Muscle layer of duodenum (tissue), 2 donors: ENCODE results near the gene CCDC127.

Experiments
- H3K27ac ChIP-seq: one replicate; pipeline ENCODE4 v1.7.0; 2013; ENCODE audit warnings: mild to moderate bottlenecking, low read length
- H3K27me3 ChIP-seq: one replicate; pipeline ENCODE4 v1.7.0; 2013; ENCODE audit warnings: low read depth, mild to moderate bottlenecking, control low read depth, low read length
- H3K36me3 ChIP-seq, 2 donors: one replicate each; pipeline ENCODE4 v1.7.0; 2013; ENCODE audit warnings: low read length in 2 of 2, control low read depth in 1 of 2, mild to moderate bottlenecking in 1 of 2; ENCODE audit not compliant: insufficient read depth in 2 of 2, control insufficient read depth in 1 of 2
- H3K4me1 ChIP-seq, 2 donors: one replicate each; pipeline ENCODE4 v1.7.0; 2013; ENCODE audit warnings: low read length in 2 of 2, mild to moderate bottlenecking in 2 of 2, control low read depth in 1 of 2, moderate library complexity in 1 of 2; ENCODE audit not compliant: insufficient read depth in 2 of 2, control insufficient read depth in 1 of 2
- H3K4me3 ChIP-seq, 2 donors: one replicate each; pipeline ENCODE4 v1.7.0; 2013; ENCODE audit warnings: low read length in 2 of 2, low read depth in 1 of 2, mild to moderate bottlenecking in 1 of 2
- H3K9me3 ChIP-seq, 2 donors: one replicate each; pipeline ENCODE4 v1.7.0; 2013; ENCODE audit warnings: low read length in 2 of 2, control low read depth in 1 of 2, mild to moderate bottlenecking in 1 of 2; ENCODE audit not compliant: control insufficient read depth in 1 of 2
- donor health status: healthy.

The CCDC127 gene

DNA sequence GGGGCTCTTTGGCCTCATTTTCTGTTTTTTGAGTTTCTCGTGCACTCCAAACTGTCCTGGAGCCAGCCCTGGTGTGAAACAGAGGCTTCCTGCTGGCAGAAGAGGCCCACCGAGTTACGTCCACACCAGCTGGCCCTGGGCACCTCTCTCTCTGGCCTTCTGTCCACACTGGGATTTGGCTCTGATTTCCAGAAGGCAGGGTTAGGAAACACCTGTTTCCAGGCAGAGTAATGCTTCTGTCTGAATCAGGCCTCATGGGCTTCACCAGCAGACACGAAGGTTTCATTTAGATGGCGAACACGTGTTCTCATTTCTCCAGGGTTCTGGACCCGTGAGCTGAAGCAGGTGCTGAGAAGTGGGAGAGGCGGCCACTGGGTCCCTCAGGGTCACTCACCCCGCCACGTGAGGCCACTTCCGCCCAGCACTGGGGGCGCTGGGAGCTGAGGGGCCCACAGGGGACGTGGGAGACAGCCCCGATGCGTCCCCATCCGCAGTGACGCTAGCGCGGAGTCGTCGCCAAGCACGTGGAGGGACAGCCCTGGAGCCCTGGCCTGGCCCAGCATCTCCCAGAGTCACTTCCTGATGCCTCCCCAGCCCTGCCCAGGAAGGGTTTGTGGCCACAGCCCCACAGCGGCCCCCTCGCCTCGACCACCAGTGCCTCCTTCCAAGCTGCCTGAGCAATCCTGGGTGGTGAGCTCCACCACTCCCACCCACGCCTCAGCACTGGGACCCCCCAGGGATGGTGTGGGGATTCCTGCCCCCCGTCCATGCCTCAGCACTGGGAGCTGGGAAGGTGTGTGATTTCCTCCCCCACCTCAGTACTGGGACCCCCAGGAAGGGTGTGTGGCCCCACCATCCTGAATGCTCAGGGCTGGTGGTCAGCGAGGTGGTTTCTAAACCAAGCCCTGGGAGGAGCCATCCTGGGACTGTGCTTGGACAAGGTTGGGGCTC, 31.6 kb downstream of the CCDC127 start:
- H3K27me3 ChIP-seq = no peaks in the 10 kb centered on the region

DNA sequence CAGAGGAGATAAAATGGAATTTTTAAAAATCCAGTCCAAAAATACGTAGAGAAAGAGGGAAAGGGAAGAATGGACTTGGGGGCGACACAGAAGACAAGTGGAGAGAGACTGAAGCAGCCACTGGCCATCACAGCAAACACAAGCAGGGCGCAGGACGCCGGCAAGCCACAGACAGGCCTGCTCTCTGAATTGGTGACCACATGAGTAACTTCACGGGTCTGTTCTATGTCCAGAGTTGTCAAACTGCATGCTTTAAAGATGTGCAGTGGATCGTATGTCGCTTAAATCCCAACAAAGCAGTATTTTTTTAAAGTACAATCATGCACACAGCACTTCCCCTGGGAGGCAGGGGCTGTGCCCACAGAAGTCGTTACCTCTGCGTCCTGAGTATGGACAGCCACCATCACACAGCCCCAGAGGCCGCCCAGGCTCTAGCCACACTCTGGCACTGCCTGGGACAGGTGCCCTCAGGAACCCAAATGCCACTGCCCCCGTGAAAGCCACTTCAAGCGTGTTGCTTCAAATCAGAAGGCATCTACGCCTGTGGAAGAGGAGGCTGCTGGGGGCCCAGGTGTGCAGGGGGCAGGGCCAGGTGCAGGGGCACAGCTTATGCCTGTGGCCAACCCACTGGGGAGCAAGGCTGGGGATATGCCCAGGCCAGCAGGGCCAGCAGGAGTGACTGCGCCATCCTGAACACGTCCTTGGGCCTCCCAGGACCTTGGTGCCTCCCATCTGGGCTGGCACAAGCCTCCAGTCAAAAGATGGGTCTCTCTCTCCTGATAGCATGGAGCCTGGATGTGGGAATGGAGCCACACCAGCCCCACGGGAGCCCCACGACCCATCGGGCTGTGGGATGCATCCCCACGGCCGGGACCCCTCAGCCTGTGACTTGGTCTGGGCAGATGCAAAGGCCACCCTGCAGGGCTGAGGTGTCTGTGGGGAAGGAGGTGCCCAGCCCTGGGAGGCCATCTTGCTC, 32.6 kb downstream of the CCDC127 start:
- Histone ChIP-seq H3K27me3 (no peaks in the 10 kb centered on the region), H3K4me1 (peaks cover 0 to 11% of the 10 kb centered on the region in 2 donors)

More for the DNA sequence above, 31.6 kb downstream of the CCDC127 start:
- H3K4me1 ChIP-seq = peaks cover 0 to 12% of the 10 kb centered on the region in 2 donors
- H3K4me3 ChIP-seq = no peak overlapping the region
- no peaks in the 10 kb centered on the region for H3K9me3 ChIP-seq
- H3K27ac ChIP-seq = no peak overlapping the region
- no peaks in the 10 kb centered on the region for H3K36me3 ChIP-seq

GRCh38 chr5:184471-184870, 33.5 kb downstream of the CCDC127 start:
- Histone ChIP-seq H3K36me3 (no peaks in the 10 kb centered on the region), H3K4me1 (peaks cover 0 to 11% of the 10 kb centered on the region in 2 donors), H3K27ac (no peak overlapping the region), H3K27me3 (no peaks in the 10 kb centered on the region), H3K9me3 (no peaks in the 10 kb centered on the region), H3K4me3 (no peak overlapping the region)

More for the DNA sequence above, 32.6 kb downstream of the CCDC127 start:
- no peak overlapping the region for H3K4me3 ChIP-seq
- H3K9me3 ChIP-seq = no peaks in the 10 kb centered on the region
- H3K36me3 ChIP-seq = no peaks in the 10 kb centered on the region
- no peak overlapping the region for H3K27ac ChIP-seq

DNA sequence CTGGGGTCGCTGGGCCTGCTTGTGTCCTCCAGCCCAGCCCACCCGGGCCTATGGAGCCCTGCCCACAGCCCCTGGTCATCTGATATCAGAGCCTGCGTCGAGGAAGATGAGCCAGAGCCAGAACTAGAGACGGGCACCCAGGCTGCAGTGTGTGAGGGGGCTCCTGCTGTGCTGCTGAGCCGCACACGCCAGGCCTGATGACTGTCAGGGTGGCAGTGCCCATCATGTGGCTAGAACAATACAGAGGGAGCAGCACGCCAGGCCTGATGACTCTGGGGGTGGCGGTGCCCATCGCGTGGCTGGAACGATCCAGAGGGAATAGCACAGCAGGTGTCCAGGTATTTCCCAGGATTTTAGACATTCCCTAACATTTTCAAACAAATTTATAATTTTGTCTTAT, 35.8 kb downstream of the CCDC127 start:
- H3K27me3 ChIP-seq = no peaks in the 10 kb centered on the region
- H3K36me3 ChIP-seq = no peaks in the 10 kb centered on the region
- no peak overlapping the region for H3K4me3 ChIP-seq
- H3K4me1 ChIP-seq = peaks cover 0 to 5% of the 10 kb centered on the region in 2 donors
- H3K9me3 ChIP-seq = no peaks in the 10 kb centered on the region
- no peak overlapping the region for H3K27ac ChIP-seq

- H3K27ac ChIP-seq = no peak overlapping the region
Measured at GRCh38 chr5:181566-181965, 36.4 kb downstream of the CCDC127 start.

DNA sequence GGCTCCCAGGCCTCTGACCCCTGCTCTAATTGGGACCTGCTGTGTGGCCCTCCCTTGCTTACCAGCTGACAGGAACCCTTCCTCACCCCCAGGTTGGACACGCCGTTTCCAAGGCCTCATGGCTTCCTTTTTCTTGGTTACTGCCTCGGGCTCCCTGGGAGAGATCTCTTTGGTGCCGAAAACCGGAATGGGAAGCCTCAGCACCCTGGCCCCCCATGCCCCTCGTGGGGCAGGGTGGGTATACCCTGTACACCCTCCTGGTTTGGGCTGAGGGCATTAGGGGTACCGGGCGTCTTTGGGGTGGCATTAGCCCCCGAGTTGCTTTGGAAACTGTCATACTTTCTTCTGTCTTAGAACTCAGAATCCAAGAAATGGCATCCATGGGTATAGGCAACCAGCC, 36.8 kb downstream of the CCDC127 start:
- Histone ChIP-seq H3K4me3 (no peak overlapping the region), H3K9me3 (no peaks in the 10 kb centered on the region), H3K27ac (no peak overlapping the region), H3K36me3 (no peaks in the 10 kb centered on the region), H3K27me3 (no peaks in the 10 kb centered on the region), H3K4me1 (peaks cover 0 to 5% of the 10 kb centered on the region in 2 donors)

More at GRCh38 chr5:181566-181965, 36.4 kb downstream of the CCDC127 start:
- H3K4me3 ChIP-seq = no peak overlapping the region
- H3K27me3 ChIP-seq = no peaks in the 10 kb centered on the region
- H3K9me3 ChIP-seq = no peaks in the 10 kb centered on the region
- peaks cover 0 to 5% of the 10 kb centered on the region in 2 donors for H3K4me1 ChIP-seq
- no peaks in the 10 kb centered on the region for H3K36me3 ChIP-seq

- Histone ChIP-seq H3K4me3 (no peak overlapping the region), H3K9me3 (no peaks in the 10 kb centered on the region), H3K27ac (no peak overlapping the region), H3K4me1 (peaks cover 0 to 5% of the 10 kb centered on the region in 2 donors), H3K36me3 (no peaks in the 10 kb centered on the region), H3K27me3 (no peaks in the 10 kb centered on the region)
Measured at GRCh38 chr5:180286-180918, 37.6 kb downstream of the CCDC127 start.

DNA sequence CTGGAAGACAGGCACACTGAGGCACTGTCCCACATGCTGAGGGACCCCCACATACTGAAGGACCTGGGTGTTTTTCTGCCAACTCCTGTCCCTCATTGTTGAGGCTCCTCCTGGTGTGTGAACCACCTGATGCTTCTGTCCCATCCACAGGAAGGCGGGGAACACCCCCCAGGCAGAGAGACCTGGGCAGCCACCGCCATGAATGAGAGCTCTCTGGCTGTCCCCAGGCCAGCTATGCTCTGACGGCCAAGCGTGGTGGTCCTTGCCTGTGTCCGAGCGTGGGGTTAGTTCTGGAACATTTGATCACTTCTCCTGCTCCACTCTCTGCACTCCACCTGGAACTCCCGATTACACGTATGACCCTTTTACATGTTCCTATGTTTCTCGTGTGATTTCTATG, 38.6 kb downstream of the CCDC127 start:
- H3K9me3 ChIP-seq = no peaks in the 10 kb centered on the region
- no peaks in the 10 kb centered on the region for H3K36me3 ChIP-seq
- H3K4me1 ChIP-seq = no peaks in the 10 kb centered on the region
- H3K27ac ChIP-seq = no peak overlapping the region
- no peak overlapping the region for H3K4me3 ChIP-seq
- no peaks in the 10 kb centered on the region for H3K27me3 ChIP-seq

DNA sequence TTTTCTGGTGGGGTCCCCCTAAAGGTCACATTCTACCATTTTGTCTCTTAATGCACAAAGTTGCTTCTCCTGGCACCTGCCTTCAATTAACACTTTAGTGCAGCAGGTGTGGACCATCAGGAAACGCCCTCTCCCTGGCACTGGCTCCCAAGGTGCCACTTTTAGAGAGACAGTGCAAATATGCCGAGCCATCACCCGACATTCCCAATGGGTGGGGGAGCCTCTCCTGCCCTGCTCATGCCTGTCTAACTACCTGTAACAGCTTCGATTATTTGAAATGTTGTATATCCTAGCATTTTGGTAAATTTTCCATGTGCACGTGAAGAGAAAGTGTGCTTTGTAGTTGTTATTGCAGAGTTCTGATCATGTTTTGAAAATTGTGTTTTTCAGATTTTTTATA, 39.8 kb downstream of the CCDC127 start:
- Histone ChIP-seq H3K36me3 (no peaks in the 10 kb centered on the region), H3K27ac (no peak overlapping the region), H3K9me3 (no peaks in the 10 kb centered on the region), H3K27me3 (no peaks in the 10 kb centered on the region), H3K4me3 (no peak overlapping the region), H3K4me1 (no peaks in the 10 kb centered on the region)

- Histone ChIP-seq H3K4me3 (no peak overlapping the region), H3K4me1 (no peaks in the 10 kb centered on the region), H3K27me3 (no peaks in the 10 kb centered on the region), H3K9me3 (no peaks in the 10 kb centered on the region), H3K36me3 (no peaks in the 10 kb centered on the region), H3K27ac (no peak overlapping the region)
Measured at GRCh38 chr5:176296-176823, 41.6 kb downstream of the CCDC127 start.
